HepG2 (cell line): ENCODE results near the gene DNAAF8. TPM values are rescaled to one million over a fixed set of nuclear protein-coding genes. Genes with fewer than 3 reads are reported as not detected.
"Not testable (repeated sequence)": the region's sequence is repeated elsewhere in the genome, so short reads cannot be mapped to it uniquely, and the experiment has no call there.

Source experiments
- ATAC-seq: fragments of 200-7000 bp; cut with Tn5 transposase; 3 replicates; pipeline ENCODE4 v1.9.1; 2020; ENCODE audit warnings: mild to moderate bottlenecking, moderate library complexity
- BruUV-seq: library from RNA; stranded (reverse); fragments of 400-500 nt; replicated peaks from 2 replicates; lab custom pipeline; 2021; lab: Mats Ljungman, UMichigan
- CTCF ChIA-PET: fragments of 300-600 bp; formaldehyde crosslinking; extraction: SDS; loops from one replicate; lab custom pipeline; 2021; ENCODE audit warnings: low total read pairs, inconsistent platforms, low intra/inter-chr PET ratio; lab: Yijun Ruan, JAX
- POLR2A ChIA-PET: fragments of 350-600 bp; sonication (Branson Sonifier 250); formaldehyde crosslinking; loops from one replicate; lab custom pipeline; 2020; ENCODE audit warnings: antibody characterized with exemption, inconsistent platforms; lab: Yijun Ruan, JAX
- DNase-seq: peaks from one replicate; pipeline ENCODE4 v3.0.0-alpha.2; 2015; ENCODE audit warnings: low spot score
- FAIRE-seq: peaks from 3 replicates; lab custom pipeline; 2011; peaks lifted over from hg19 to GRCh38; lab: Jason Lieb, UNC
- H2AFZ ChIP-seq: one replicate; pipeline ENCODE4 v1.6.1; 2011; ENCODE audit warnings: low read length, inconsistent platforms
- H3K27ac ChIP-seq: fragments of 300-600 bp; 3 replicates; pipeline ENCODE4 v1.8.0; 2011; ENCODE audit warnings: mixed run types, mild to moderate bottlenecking, mixed read lengths, low read length, inconsistent platforms; ENCODE audit not compliant: insufficient read depth; ENCODE audit errors: extremely low read length
- H3K27me3 ChIP-seq, 2 experiments: fragments of 200-600 bp in 1 of 2; 2 replicates in 1 of 2; 3 replicates in 1 of 2; pipeline versions ENCODE4 v1.6.0 to v1.8.0; 2011; ENCODE audit warnings: low read length in 2 of 2, mild to moderate bottlenecking in 2 of 2, moderate library complexity in 2 of 2, inconsistent platforms in 1 of 2; ENCODE audit not compliant: insufficient read depth in 2 of 2, control insufficient read depth in 1 of 2
- H3K36me3 ChIP-seq, 2 experiments: fragments of 200-600 bp in 1 of 2; replicated peaks in 1 of 2; 2 replicates in 1 of 2; 3 replicates in 1 of 2; pipeline versions ENCODE4 v1.5.1 to v1.8.0; 2011; ENCODE audit warnings: low read length in 2 of 2, inconsistent platforms in 1 of 2; ENCODE audit not compliant: insufficient read depth in 2 of 2, control insufficient read depth in 1 of 2
- H3K4me1 ChIP-seq: 2 replicates; pipeline ENCODE4 v1.5.1; 2012; ENCODE audit warnings: low read length, inconsistent platforms; ENCODE audit not compliant: insufficient read depth
- H3K4me2 ChIP-seq: 2 replicates; pipeline ENCODE4 v1.6.0; 2011; ENCODE audit warnings: low read depth, low read length, inconsistent platforms
- H3K4me3 ChIP-seq, 3 experiments: fragments of 200-600 bp in 1 of 3; sonication (generic), shearing (Covaris generic) in 1 of 3; replicated peaks in 1 of 3; 2 replicates each; pipeline ENCODE4 v1.5.1; 2011 to 2016; ENCODE audit warnings: low read length in 3 of 3, inconsistent platforms in 2 of 3, low read depth in 2 of 3, mild to moderate bottlenecking in 2 of 3, control low read depth in 1 of 3, mixed read lengths in 1 of 3; ENCODE audit not compliant: insufficient read depth in 1 of 3
- H3K79me2 ChIP-seq: one replicate; pipeline ENCODE4 v1.6.1; 2011; ENCODE audit warnings: low read length, inconsistent platforms; ENCODE audit not compliant: insufficient read depth
- H3K9ac ChIP-seq: 2 replicates; pipeline ENCODE4 v1.6.0; 2011; ENCODE audit warnings: mild to moderate bottlenecking, low read depth, low read length, inconsistent platforms; ENCODE audit not compliant: insufficient read depth
- H3K9me3 ChIP-seq: 2 replicates; pipeline ENCODE4 v1.5.1; 2012; ENCODE audit warnings: mild to moderate bottlenecking, low read length
- H4K20me1 ChIP-seq: 2 replicates; pipeline ENCODE4 v1.6.0; 2011; ENCODE audit warnings: inconsistent platforms, mild to moderate bottlenecking, low read length, moderate library complexity; ENCODE audit not compliant: insufficient read depth
- ARNT ChIP-seq: fragments of 450-650 bp; IDR thresholded peaks from 2 replicates; pipeline ENCODE4 v1.6.1; 2017
- HNRNPLL ChIP-seq: fragments of 200-400 bp; formaldehyde crosslinking; IDR thresholded peaks from 2 replicates; pipeline ENCODE4 v1.6.1; 2017; ENCODE audit warnings: mild to moderate bottlenecking, low read depth, low read length; ENCODE audit not compliant: poor library complexity, severe bottlenecking
- SRY ChIP-seq: sonication (generic); formaldehyde crosslinking; IDR thresholded peaks from 2 replicates; pipeline ENCODE4 v1.8.0; 2022; ENCODE audit warnings: mild to moderate bottlenecking, missing genetic modification reagents
- ZKSCAN5 ChIP-seq: sonication (generic); formaldehyde crosslinking; IDR thresholded peaks from 2 replicates; pipeline ENCODE4 v1.5.1; 2020; ENCODE audit warnings: mild to moderate bottlenecking, missing genetic modification reagents
- ZMYM3 ChIP-seq: sonication (generic); formaldehyde crosslinking; IDR thresholded peaks from 2 replicates; pipeline ENCODE4 v1.5.1; 2020; ENCODE audit warnings: mild to moderate bottlenecking, missing genetic modification reagents
- WGBS: methylation state at CpG from one replicate; pipeline ENCODE4 v1.1.6; 2017; ENCODE audit warnings: low lambda C conversion rate; 5-methylcytosine and 5-hydroxymethylcytosine counted together
- in situ Hi-C: cut with HindIII; loops from 2 replicates; pipeline ENCODE4 v1.10.0; 2017; ENCODE audit warnings: low pct_unique_long_range_greater_than_20kb; ENCODE audit not compliant: extremely low pct_ligation_motif_present
- intact Hi-C: fragments of 100-400 bp; cut with micrococcal nuclease; formaldehyde crosslinking; loops from one replicate; pipeline ENCODE4 v1.10.0; 2022; ENCODE audit not compliant: unreplicated experiment
- polyA plus RNA-seq, 8 experiments: library from polyadenylated mRNA; depleted of rRNA in 3 of 8; stranded (reverse) in 7 of 8; unstranded in 1 of 8; fragments of >200 nt; fragmentation: Illumina TruSeq in 4 of 8; extraction: Trizol in 4 of 8; gene quantifications; 2 replicates each; pipeline versions ENCODE4 v1.2.1 to v1.2.3, GENCODE V29; 2011 to 2016; ENCODE audit warnings: low read depth in 4 of 8, missing spikeins in 1 of 8, mixed read lengths in 1 of 8; ENCODE audit not compliant: insufficient read depth in 1 of 8
- total RNA-seq, 5 experiments: library from RNA; depleted of rRNA; stranded (reverse); fragments of >200 nt; fragmentation: Illumina TruSeq; extraction: Trizol; gene quantifications; 2 replicates each; pipeline ENCODE4 v1.2.3, GENCODE V29; 2016; ENCODE audit warnings: low read depth in 1 of 5
- TF ChIP-seq, protein P1 (sequence below), 2 experiments: sonication (generic) in 1 of 2; formaldehyde crosslinking in 1 of 2; IDR thresholded peaks; 2 replicates each; pipeline versions ENCODE4 v1.5.1 to v1.6.1; 2011 to 2020; ENCODE audit warnings: borderline replicate concordance in 1 of 2, low read depth in 1 of 2, low read length in 1 of 2, mild to moderate bottlenecking in 1 of 2, missing genetic modification reagents in 1 of 2, moderate library complexity in 1 of 2
- TF ChIP-seq, protein P2 (sequence below): sonication (generic); formaldehyde crosslinking; IDR thresholded peaks from 2 replicates; pipeline ENCODE4 v1.5.0; 2020; ENCODE audit warnings: mild to moderate bottlenecking, missing genetic modification reagents

The DNAAF8 gene
- total and polyA plus RNA-seq, 2 of the 13 experiments (the other 11 are each of a cell fraction or from before 2014, with no cell fraction given), result 0.44 TPM; not detected in 1

DNA sequence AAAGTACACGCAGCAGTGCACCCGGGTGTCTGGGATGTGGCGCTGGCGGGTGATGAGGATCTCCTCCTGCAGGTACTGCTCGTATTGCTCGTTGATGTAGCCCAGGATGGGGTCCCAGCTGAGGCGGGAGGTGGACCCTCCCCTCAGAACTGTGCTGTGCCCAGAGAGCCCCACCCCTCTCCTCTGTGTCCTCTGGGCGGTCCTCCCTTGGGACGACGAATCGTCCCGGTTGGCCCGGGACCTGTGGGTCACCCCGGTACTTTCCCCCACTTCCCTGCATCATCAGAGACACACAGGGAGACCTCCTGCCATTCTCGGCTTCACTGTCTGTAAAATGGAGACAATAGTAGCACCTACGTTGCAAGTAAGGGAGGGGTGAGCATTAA is 49.6 kb downstream of the DNAAF8 start:
- TF ChIP-seq HNRNPLL, result no peak
- no peak for TF ChIP-seq SRY
- TF ChIP-seq, protein P1, sequence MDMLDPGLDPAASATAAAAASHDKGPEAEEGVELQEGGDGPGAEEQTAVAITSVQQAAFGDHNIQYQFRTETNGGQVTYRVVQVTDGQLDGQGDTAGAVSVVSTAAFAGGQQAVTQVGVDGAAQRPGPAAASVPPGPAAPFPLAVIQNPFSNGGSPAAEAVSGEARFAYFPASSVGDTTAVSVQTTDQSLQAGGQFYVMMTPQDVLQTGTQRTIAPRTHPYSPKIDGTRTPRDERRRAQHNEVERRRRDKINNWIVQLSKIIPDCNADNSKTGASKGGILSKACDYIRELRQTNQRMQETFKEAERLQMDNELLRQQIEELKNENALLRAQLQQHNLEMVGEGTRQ (IDR thresholded peaks at IDR 0.05; ENCODE audit: low read depth, low read length), result no peak
- TF ChIP-seq, protein P1 (CRISPR knock-in tag; IDR thresholded peaks at IDR 0.05; ENCODE audit: borderline replicate concordance), result no peak
- no peak for TF ChIP-seq ZKSCAN5 (CRISPR knock-in tag)
- TF ChIP-seq ARNT, result no peak
- Histone ChIP-seq H3K9ac (no peak overlapping the region), H3K36me3 (no peaks in the 10 kb centered on the region), H3K4me1 (peaks cover 96% of the 10 kb centered on the region), H3K27ac (no peak overlapping the region), H3K9me3 (no peaks in the 10 kb centered on the region), H2AFZ (no peak overlapping the region), H3K4me3 (peak overlapping the region in 1 of 3 experiments; percentile 9; a peak in 1 of 6 replicates), H3K4me2 (peak overlapping the region; percentile 42; the same call in 1 of the 2 replicates), H3K27me3 (no peaks in the 10 kb centered on the region), H4K20me1 (no peaks in the 10 kb centered on the region), H3K79me2 (no peaks in the 10 kb centered on the region)
- in situ Hi-C loops, result no loop called here
- DNase-seq, result no peak
- no peak for FAIRE-seq
- BruUV-seq, result no TSS peak
- POLR2A ChIA-PET, result no interaction called here
- ATAC-seq, result peak; percentile 13; the same call in 2 of the 3 replicates
- CTCF ChIA-PET, result no interaction called here
- WGBS, result 0% methylated on average over 1 of the region's 16 CpGs
- intact Hi-C loops, result no loop called here

DNA sequence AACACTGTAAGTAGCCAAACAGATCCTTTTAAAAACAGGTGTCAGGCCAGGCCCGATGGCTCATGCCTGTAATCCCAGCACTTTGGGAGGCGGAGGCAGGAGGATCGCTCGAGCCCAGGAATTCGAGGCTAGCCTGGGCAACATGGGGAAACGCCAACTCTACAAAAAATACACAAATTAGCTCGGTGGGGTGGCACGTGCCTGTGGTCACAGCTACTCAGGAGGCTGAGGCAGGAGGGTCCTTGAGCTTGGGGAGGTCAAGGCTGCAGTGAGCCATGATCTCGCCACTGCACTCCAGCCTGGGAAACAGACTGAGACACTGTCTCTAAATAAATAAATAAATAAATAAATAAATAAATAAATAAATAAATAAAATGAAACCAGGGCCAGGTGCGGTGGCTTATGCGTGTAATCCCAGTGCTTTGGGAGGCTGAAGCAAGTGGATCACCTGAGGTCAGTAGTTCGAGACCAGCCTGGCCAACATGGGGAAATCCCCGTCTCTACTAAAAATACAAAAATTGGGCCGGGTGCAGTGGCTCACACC is 50.2 kb downstream of the DNAAF8 start:
- DNase-seq, intact Hi-C loops, H3K4me3 ChIP-seq, H3K27ac ChIP-seq, H3K27me3 ChIP-seq, POLR2A ChIA-PET, H3K36me3 ChIP-seq, FAIRE-seq, H3K9me3 ChIP-seq, ATAC-seq, H3K9ac ChIP-seq, in situ Hi-C loops, H3K79me2 ChIP-seq, BruUV-seq, H2AFZ ChIP-seq, CTCF ChIA-PET, H4K20me1 ChIP-seq: not testable (repeated sequence)
- Histone ChIP-seq H3K4me2 (peak overlapping the region; percentile 42; the same call in 1 of the 2 replicates), H3K4me1 (peaks cover 97% of the 10 kb centered on the region)
- TF ChIP-seq ZMYM3 (CRISPR knock-in tag), result peak; percentile 23
- TF ChIP-seq, protein P2, sequence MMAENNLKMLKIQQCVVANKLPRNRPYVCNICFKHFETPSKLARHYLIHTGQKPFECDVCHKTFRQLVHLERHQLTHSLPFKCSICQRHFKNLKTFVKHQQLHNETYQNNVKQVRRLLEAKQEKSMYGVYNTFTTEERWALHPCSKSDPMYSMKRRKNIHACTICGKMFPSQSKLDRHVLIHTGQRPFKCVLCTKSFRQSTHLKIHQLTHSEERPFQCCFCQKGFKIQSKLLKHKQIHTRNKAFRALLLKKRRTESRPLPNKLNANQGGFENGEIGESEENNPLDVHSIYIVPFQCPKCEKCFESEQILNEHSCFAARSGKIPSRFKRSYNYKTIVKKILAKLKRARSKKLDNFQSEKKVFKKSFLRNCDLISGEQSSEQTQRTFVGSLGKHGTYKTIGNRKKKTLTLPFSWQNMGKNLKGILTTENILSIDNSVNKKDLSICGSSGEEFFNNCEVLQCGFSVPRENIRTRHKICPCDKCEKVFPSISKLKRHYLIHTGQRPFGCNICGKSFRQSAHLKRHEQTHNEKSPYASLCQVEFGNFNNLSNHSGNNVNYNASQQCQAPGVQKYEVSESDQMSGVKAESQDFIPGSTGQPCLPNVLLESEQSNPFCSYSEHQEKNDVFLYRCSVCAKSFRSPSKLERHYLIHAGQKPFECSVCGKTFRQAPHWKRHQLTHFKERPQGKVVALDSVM (CRISPR knock-in tag), result 0 out of 2 replicates have a peak, but pooled peaks have one; percentile 9
- WGBS, result 50% methylated on average over 14 of the region's 14 CpGs
